Osteocyte (in vitro differentiated cells): ENCODE measurements around the gene UIMC1. TPM values are rescaled to one million over a fixed set of nuclear protein-coding genes. Genes with fewer than 3 reads are reported as not detected.

ENCODE experiments used
- DNase-seq: peaks from one replicate; pipeline ENCODE4 v3.0.0; 2021; ENCODE audit warnings: mixed read lengths; ENCODE audit not compliant: unreplicated experiment; ENCODE audit errors: extremely low spot score
- H3K27ac Mint-ChIP-seq: one replicate; pipeline ENCODE4 v1.8.0; 2021; ENCODE audit warnings: mild to moderate bottlenecking, mixed read lengths; ENCODE audit not compliant: unreplicated experiment
- H3K27me3 Mint-ChIP-seq: one replicate; pipeline ENCODE4 v1.8.0; 2021; ENCODE audit warnings: mixed read lengths; ENCODE audit not compliant: unreplicated experiment
- H3K36me3 Mint-ChIP-seq: one replicate; pipeline ENCODE4 v1.8.0; 2021; ENCODE audit warnings: mixed read lengths; ENCODE audit not compliant: unreplicated experiment
- H3K4me1 Mint-ChIP-seq: one replicate; pipeline ENCODE4 v1.8.0; 2021; ENCODE audit warnings: mixed read lengths; ENCODE audit not compliant: unreplicated experiment
- H3K4me3 Mint-ChIP-seq: one replicate; pipeline ENCODE4 v1.8.0; 2021; ENCODE audit warnings: mild to moderate bottlenecking, moderate library complexity, mixed read lengths; ENCODE audit not compliant: unreplicated experiment
- H3K9me3 Mint-ChIP-seq: one replicate; pipeline ENCODE4 v1.8.0; 2021; ENCODE audit warnings: mixed read lengths; ENCODE audit not compliant: unreplicated experiment
- total RNA-seq: library from RNA; stranded (reverse); gene quantifications from 2 replicates; pipeline ENCODE4 v1.2.1, GENCODE V29; 2021
- TF ChIP-seq, protein P1 (sequence below): fragments of 200-600 bp; sonication (generic); IDR thresholded peaks from 2 replicates; pipeline ENCODE4 v1.5.0; 2021; ENCODE audit warnings: antibody characterized with exemption, mild to moderate bottlenecking, moderate library complexity

UIMC1 gene
- total RNA-seq, 1 donor from 2014 or later, result 32.9 TPM

DNA sequence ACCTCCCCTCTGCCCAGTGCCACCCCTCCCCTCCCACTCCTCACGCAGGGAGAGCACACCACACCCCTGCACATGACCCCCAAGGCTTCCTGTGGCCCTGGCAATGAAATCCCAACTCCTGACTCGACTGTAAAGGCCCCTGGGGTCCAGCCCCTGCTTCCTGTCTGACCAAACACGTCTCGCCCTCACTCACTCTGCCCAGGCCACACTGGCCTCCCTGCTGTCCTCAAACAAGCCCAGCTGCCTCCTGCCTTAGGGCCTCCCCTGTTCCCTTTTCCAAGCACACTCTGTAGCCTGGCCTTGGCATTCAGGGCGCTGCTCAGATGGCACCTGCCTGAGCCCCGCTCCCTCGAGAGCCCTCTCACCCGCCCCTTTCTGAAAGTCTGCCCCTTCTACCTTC lies 149.8 kb downstream of the UIMC1 start:
- Mint-ChIP-seq H3K27me3 (peaks cover 9% of the 10 kb centered on the region), H3K36me3 (no peaks in the 10 kb centered on the region), H3K4me3 (no peak overlapping the region), H3K9me3 (no peaks in the 10 kb centered on the region), H3K4me1 (no peaks in the 10 kb centered on the region), H3K27ac (no peak overlapping the region)
- DNase-seq, result no peak
- TF ChIP-seq, protein P1, sequence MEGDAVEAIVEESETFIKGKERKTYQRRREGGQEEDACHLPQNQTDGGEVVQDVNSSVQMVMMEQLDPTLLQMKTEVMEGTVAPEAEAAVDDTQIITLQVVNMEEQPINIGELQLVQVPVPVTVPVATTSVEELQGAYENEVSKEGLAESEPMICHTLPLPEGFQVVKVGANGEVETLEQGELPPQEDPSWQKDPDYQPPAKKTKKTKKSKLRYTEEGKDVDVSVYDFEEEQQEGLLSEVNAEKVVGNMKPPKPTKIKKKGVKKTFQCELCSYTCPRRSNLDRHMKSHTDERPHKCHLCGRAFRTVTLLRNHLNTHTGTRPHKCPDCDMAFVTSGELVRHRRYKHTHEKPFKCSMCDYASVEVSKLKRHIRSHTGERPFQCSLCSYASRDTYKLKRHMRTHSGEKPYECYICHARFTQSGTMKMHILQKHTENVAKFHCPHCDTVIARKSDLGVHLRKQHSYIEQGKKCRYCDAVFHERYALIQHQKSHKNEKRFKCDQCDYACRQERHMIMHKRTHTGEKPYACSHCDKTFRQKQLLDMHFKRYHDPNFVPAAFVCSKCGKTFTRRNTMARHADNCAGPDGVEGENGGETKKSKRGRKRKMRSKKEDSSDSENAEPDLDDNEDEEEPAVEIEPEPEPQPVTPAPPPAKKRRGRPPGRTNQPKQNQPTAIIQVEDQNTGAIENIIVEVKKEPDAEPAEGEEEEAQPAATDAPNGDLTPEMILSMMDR, result no peak

DNA sequence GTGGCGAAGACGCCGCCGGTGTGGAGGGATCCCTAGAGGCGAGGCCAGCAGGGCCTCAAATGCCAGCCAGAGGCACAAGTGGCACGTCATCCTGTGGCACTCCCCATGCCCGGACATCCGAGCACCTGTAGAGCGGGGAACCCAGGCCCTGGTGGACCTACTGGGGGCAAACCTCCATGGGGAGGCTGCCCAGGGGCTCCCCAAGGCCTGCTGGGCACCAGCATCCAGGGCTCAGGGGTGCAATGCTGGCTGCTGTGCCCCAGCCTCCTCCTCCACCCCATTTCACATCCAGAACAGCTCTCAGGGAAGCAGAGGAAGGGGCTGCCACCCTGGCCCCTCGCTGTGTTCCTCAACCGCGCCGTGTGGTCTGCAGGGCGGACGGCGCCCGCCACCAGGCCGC lies 151.0 kb downstream of the UIMC1 start:
- Mint-ChIP-seq H3K4me3 (no peak overlapping the region), H3K27me3 (peaks cover 9% of the 10 kb centered on the region), H3K27ac (no peak overlapping the region), H3K9me3 (no peaks in the 10 kb centered on the region), H3K36me3 (no peaks in the 10 kb centered on the region), H3K4me1 (no peaks in the 10 kb centered on the region)
- TF ChIP-seq, protein P1, result no peak
- no peak for DNase-seq

Other genes starting within 250 kb of the UIMC1 start
- gene UNC5A, start 196.2 kb downstream of the UIMC1 start, total RNA-seq, result not detected in 2 replicates
- not detected in 2 replicates for gene HK3, start 107.4 kb downstream of the UIMC1 start, total RNA-seq
- 26.4 and 26.9 TPM in 2 replicates for gene ZNF346, start 15.9 kb upstream of the UIMC1 start, total RNA-seq
- gene FGFR4, start 80.1 kb upstream of the UIMC1 start, total RNA-seq, result 1.1 and 1.7 TPM in 2 replicates
- gene NSD1, start 127.0 kb upstream of the UIMC1 start, total RNA-seq, result 71.6 and 74.7 TPM in 2 replicates